HG02623 (cell line): ENCODE measurements around the gene SLC28A1.
"Not testable (repeated sequence)": the region's sequence is repeated elsewhere in the genome, so short reads cannot be mapped to it uniquely, and the experiment has no call there.

Experiments
- ATAC-seq: cut with Tn5 transposase; IDR thresholded peaks from one replicate; pipeline ENCODE4 v1.9.1; 2021; ENCODE audit warnings: moderate library complexity; ENCODE audit not compliant: unreplicated experiment

Gene SLC28A1

DNA sequence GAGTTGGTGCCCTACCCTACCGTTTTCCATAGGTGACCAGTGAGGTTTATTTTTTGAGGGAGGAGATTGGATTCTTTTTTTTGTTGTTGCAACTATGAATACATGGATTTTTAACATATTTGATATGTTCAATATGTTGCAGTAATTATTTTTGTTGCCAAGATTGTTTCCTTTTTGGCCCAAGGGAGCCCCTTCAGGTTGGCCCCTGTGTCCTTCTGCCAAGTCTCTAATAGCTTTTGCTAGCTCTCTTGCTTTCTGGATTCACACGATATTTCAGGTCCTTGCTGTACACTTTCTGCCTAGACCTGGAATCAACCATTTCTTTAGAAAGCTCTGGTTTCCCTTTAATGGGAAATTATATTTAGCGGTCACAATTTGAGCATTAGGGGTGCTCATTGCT lies 22.7 kb upstream of the SLC28A1 start:
- no peak for ATAC-seq

DNA sequence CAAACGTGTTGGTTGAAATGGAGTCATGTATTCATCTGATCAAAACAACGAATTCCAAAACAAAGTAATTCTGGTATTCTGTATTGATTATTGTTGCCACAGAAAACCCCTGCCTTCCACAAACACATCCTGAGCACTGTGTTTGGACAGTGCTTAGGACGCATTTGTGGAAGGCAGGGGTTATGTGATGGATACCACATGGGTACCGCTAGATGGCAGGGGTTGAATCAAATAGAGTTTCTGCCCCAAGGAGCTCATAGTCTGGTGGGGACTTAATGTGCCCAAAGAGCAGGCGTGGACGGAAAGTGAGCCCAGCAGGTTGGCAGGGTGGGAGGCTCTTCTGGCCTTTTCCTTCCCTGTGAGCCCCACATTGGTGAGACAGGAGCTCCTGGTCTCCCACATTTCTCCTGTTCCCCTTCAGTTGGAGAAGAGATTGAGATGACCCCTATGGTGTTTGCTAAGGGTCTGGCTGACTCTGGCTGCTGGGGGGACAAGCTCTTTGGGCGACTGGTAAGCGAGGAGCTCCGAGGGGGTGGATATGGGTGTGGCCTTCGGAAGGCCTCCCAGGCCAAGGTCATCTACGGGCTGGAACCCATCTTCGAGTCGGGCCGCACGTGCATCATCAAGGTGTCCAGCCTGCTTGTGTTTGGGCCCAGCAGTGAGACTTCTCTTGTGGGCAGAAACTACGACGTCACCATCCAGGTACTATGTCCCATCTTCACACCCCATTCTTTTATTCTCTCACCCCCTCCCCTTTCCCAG lies 22.1 kb upstream of the SLC28A1 start:
- no peak for ATAC-seq

GRCh38 chr15:84863565-84864443 lies 20.7 kb upstream of the SLC28A1 start:
- ATAC-seq: no peak

DNA sequence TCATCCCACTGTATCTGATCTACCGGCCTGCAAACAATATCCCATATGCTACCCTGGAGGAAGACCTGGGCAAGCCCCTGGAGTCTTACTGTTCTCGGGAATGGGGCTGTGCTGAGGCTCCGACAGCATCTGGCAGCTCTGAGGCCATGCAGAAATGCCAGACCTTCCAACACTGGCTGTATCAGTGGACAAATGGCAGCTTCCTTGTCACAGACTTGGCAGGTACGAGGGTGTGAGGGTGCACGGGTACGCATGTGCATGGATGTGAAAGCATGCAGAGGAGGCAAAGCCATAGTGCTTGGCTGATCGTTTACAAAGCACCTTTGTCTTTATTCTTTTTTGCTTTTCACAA lies 20.0 kb upstream of the SLC28A1 start:
- no peak for ATAC-seq

GRCh38 chr15:84865074-84865569 lies 19.3 kb upstream of the SLC28A1 start:
- ATAC-seq: no peak

- no peak for ATAC-seq
Observed at GRCh38 chr15:84868037-84868880, 16.2 kb upstream of the SLC28A1 start.

- no peak for ATAC-seq
Observed at GRCh38 chr15:84869510-84869909, 15.0 kb upstream of the SLC28A1 start.

DNA sequence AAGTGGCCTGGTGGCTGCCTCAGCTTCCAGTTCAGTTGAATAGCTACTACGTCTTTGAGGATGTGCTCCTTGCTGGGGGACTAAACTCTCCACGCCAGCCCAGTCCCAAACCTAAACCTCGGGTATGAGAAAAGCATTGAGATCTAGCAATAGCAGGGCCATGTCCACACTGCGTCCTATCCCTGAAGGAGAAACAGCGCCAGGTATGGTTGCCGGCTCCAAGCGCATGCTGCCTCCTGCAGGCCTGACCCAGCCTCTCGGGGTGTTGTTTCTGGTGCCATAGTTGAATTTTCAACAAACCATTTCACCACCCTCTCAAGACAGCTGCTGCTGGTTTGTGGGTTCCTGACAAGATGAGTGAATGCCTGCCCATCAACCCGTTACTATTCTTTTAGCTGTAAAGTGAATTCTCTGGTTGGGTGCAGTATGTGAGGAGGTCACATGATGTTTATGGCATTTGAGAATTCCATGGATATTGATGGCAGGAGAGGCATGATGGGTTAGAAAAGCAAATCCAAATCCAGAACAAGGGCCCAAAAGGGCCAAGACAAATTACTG lies 13.0 kb upstream of the SLC28A1 start:
- no peak for ATAC-seq

DNA sequence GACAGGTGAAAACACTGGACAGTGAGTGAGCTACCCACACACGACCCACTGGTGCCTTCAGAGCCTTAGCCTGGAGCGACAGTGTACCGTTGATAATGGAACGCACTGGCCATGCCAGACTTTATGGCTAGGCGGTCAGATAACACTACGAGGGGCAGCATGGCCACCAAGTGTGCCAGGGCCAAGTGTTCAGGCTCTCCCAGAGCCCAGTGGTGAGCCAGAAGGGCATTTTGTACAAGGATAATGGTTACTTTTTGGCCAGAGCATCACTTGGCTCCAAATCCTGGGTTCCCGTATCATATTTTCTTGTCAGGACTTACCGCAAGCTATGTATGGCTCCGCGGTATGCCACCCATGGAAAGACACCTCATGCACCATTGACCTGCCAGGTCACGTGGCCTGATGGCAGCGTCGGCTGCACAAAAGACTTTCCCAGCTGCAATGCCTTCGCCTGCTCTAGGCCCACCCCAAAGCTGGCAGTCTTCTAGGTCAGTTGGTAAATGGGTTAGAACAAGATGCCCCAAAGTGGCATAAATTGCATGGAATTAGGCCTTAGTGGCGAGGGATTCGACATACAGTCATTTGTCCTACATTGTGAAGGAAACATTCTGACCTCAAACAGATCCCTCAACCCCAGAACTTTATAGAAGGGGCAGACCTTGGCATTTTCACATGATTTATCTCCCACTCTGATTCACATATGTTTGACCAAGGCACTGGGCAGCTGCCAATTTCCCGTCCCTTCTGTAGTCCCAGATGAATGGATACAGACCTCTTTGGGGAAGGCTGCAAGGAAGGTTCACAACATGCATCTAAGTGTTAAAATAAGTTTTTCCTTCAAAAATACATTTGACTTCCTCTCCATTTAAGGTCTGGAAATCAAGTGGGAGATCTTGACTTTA lies 12.2 kb upstream of the SLC28A1 start:
- no peak for ATAC-seq

DNA sequence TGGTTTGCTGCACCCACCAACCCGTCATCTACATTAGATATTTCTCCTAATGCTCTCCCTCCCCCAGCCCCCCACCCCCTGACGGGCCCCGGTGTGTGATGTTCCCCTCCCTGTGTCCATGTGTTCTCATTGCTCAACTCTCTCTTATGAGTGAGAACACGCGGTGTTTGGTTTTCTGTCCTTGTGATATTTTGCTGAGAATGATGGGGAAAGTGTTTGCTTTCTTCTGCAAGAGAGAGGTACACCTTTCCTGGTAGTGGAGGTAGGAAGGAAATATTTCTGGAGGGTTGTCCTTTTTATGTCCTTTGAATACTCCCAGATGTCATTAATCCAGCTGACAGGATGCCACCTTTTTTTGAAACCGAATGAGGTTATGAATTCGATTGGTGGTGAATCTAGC lies 10.5 kb upstream of the SLC28A1 start:
- ATAC-seq: no peak

GRCh38 chr15:84874981-84875699 lies 9.3 kb upstream of the SLC28A1 start:
- ATAC-seq: no peak

DNA sequence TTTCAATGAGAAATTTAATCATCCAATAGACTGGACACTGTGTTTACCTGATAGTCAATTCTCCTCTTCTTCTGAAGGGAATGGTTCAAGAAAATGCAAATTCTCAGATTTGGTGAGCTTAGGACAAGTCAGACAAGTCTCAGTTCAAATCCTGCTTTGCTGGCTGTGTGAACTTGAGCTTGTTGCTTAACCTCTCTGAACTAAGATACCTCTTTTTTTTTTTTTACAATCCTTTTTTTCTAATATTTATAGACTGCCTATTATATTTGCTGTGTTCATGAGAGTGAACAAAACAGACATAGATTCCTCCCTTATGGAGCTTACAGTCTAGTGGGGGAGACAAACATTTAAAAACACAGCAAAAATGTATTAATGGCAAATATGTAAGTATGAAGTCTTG lies 8.2 kb upstream of the SLC28A1 start:
- no peak for ATAC-seq

- ATAC-seq: not testable (repeated sequence)
Observed at GRCh38 chr15:84877701-84878100, 6.8 kb upstream of the SLC28A1 start.

GRCh38 chr15:84878504-84878903 lies 6.0 kb upstream of the SLC28A1 start:
- no peak for ATAC-seq

- no peak for ATAC-seq
Observed at GRCh38 chr15:84879088-84879780, 5.2 kb upstream of the SLC28A1 start.

DNA sequence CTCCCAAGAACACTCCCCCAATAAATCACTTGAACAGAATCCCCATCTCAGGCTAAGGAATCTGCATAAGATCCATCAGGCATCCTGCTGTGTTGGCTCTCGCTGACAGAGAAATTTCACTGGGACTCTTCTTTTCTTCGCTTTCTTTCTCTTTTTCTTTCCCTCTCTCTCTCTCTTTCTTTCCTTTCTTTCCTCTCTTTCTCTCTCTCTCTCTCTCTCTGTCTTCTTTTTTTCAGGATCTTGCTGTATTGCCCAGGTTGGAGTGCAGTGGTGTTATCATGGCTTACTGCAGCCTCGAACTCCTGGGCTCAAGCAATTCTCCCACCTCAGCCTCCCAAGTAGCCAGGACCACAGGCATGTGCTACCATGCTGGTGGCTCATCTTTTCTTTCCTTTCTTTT lies 4.5 kb upstream of the SLC28A1 start:
- no peak for ATAC-seq

GRCh38 chr15:84880822-84881519 lies 3.5 kb upstream of the SLC28A1 start:
- ATAC-seq: no peak

DNA sequence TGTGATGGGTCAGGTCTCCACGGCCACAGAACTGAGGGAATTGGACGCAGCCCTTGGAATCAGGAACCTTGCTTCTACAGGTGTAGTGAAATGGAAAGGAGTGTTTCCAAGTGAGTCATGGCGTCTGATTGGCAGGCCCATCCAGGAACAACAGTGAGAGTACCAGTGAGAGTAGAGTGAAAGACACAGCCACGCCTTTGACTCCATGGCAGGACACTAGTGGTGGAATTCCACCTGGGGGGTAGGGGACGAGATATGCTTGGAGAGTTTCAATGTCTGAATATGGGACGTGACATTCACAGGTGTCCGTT lies 3.0 kb upstream of the SLC28A1 start:
- no peak for ATAC-seq
